ENCODE measurements around the gene ZGPAT. TPM values are rescaled to one million over a fixed set of nuclear protein-coding genes. Genes with fewer than 3 reads are reported as not detected.

ZGPAT gene
- total and polyA plus RNA-seq, 9 of the 15 experiments (the other 6 are each of a cell fraction or from before 2014, with no cell fraction given): 0.14 to 26.6 (median 7.4) TPM

GRCh38 chr20:63741354-63741675, 33.5 kb downstream of the ZGPAT start:
- Histone ChIP-seq H3K27me3 (ENCODE audit: control insufficient read depth in 2 of 2, insufficient read depth in 2 of 2, low read length in 2 of 2) (no peaks in the 10 kb centered on the region), H3K36me3 (ENCODE audit: control insufficient read depth, insufficient read depth, low read length) (peaks cover 39% of the 10 kb centered on the region; the same call in 1 of the 3 replicates), H3K9me1 (ENCODE audit: control insufficient read depth, insufficient read depth, low read length) (no peaks in the 10 kb centered on the region), H3K79me2 (ENCODE audit: control insufficient read depth, insufficient read depth, low read length) (peaks cover 16% of the 10 kb centered on the region), H3K27ac (ENCODE audit: extremely low read depth, low read depth, low read length) (peak overlapping the region; percentile 82), H3K4me2 (ENCODE audit: insufficient read depth, low read length) (peak overlapping the region; percentile 84), H4K20me1 (replicated peaks; ENCODE audit: control insufficient read depth, insufficient read depth, low read length) (no peaks in the 10 kb centered on the region; the same call in 1 of the 2 replicates), H2AFZ (ENCODE audit: low read depth, low read length) (peak overlapping the region; percentile 70; the same call in 1 of the 2 replicates), H3K4me3 (peak overlapping the region; percentile 66), H3K4me1 (replicated peaks in 1 of 2; ENCODE audit: control insufficient read depth in 2 of 2, insufficient read depth in 2 of 2, low read length in 2 of 2) (peaks cover 11 to 78% of the 10 kb centered on the region in 2 experiments), H3K9ac (ENCODE audit: insufficient read depth in 1 of 2, low read depth in 2 of 2, low read length in 2 of 2) (peak overlapping the region; percentile 82 to 96), H3K9me3 (replicated peaks; ENCODE audit: control insufficient read depth, insufficient read depth, low read depth, low read length) (no peaks in the 10 kb centered on the region)
- FAIRE-seq: no peak
- peak in 2 of 4 experiments; percentile 6 to 18 for DNase-seq (ENCODE audit: extremely low read depth in 1 of 4, low spot score in 3 of 4)
- no peak for ATAC-seq
- in situ Hi-C loops (cut with MboI): no loop called here
- POLR2A ChIA-PET: interaction anchor here (0.5 to 2.0 kb wide), 11 partner anchors 9 to 205 kb away, joined by 3 to 7 read pairs (median 3); partner anchors contain the start of genes ARFRP1 and ZGPAT
- intact Hi-C loops (cut with micrococcal nuclease): no loop called here
- WGBS (ENCODE audit: insufficient coverage, low coverage, missing lambda C conversion rate): 41% methylated on average over 6 of the region's 6 CpGs
- CTCF ChIA-PET (ENCODE audit: low intra/inter-chr PET ratio): no interaction called here
- TF ChIP-seq YY1 (IDR thresholded peaks at IDR 0.05; ENCODE audit: borderline replicate concordance in 1 of 3, control insufficient read depth in 1 of 3, extremely low read depth in 1 of 3, insufficient read depth in 3 of 3, insufficient read length in 1 of 3, insufficient replicate concordance in 2 of 3, low read depth in 1 of 3, low read length in 2 of 3): peak in 1 of 3 experiments; percentile 22
- TF ChIP-seq ZNF12 (CRISPR knock-in tag; IDR thresholded peaks at IDR 0.05): 0 out of 2 replicates have a peak, but pooled peaks have one; percentile 7
- TF ChIP-seq, protein P1, sequence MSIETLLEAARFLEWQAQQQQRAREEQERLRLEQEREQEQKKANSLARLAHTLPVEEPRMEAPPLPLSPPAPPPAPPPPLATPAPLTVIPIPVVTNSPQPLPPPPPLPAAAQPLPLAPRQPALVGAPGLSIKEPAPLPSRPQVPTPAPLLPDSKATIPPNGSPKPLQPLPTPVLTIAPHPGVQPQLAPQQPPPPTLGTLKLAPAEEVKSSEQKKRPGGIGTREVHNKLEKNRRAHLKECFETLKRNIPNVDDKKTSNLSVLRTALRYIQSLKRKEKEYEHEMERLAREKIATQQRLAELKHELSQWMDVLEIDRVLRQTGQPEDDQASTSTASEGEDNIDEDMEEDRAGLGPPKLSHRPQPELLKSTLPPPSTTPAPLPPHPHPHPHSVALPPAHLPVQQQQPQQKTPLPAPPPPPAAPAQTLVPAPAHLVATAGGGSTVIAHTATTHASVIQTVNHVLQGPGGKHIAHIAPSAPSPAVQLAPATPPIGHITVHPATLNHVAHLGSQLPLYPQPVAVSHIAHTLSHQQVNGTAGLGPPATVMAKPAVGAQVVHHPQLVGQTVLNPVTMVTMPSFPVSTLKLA (conservative IDR thresholded peaks at IDR 0.05): 0 out of 4 replicates have a peak, but pooled peaks of 1 of the 2 experiments have one; percentile 43
- no peak for TF ChIP-seq PCBP2 (IDR thresholded peaks at IDR 0.05; ENCODE audit: low read depth, low read length, poor library complexity, severe bottlenecking)
- 0 out of 2 replicates have a peak, but pooled peaks have one; percentile 48 for TF ChIP-seq ZNF740 (CRISPR knock-in tag; IDR thresholded peaks at IDR 0.05)
- TF ChIP-seq ZNF740 (tag; IDR thresholded peaks at IDR 0.05): no peak
- BruUV-seq (replicated peaks): no TSS peak
